Kidney tubule cell (primary cell): ENCODE data around the gene LINS1.
"Not testable (repeated sequence)": the region's sequence is repeated elsewhere in the genome, so short reads cannot be mapped to it uniquely, and the experiment has no call there.

Experiments used
- DNase-seq: peaks from one replicate; pipeline ENCODE4 v3.0.0-alpha.2; 2018; ENCODE audit warnings: low spot score

Gene LINS1

GRCh38 chr15:100601163-100601562 lies 821 bp downstream of the LINS1 start:
- peak; percentile 14 for DNase-seq

- no peak for DNase-seq
Measured at GRCh38 chr15:100598655-100599054, 3.3 kb downstream of the LINS1 start.

- DNase-seq, result no peak
Measured at GRCh38 chr15:100597862-100598261, 4.1 kb downstream of the LINS1 start.

- peak; percentile 35 for DNase-seq
Measured at GRCh38 chr15:100596792-100597191, 5.2 kb downstream of the LINS1 start.

GRCh38 chr15:100595964-100596363 lies 6.0 kb downstream of the LINS1 start:
- DNase-seq, result no peak

- DNase-seq, result no peak
Measured at GRCh38 chr15:100593431-100593830, 8.6 kb downstream of the LINS1 start.

- no peak for DNase-seq
Measured at GRCh38 chr15:100592898-100593297, 9.1 kb downstream of the LINS1 start.

- no peak for DNase-seq
Measured at GRCh38 chr15:100591835-100592234, 10.1 kb downstream of the LINS1 start.

- DNase-seq, result not testable (repeated sequence)
Measured at GRCh38 chr15:100591163-100591562, 10.8 kb downstream of the LINS1 start.

GRCh38 chr15:100588638-100589242 lies 13.2 kb downstream of the LINS1 start:
- peak; percentile 8 for DNase-seq

- no peak for DNase-seq
Measured at GRCh38 chr15:100580414-100580813, 21.6 kb downstream of the LINS1 start.

- DNase-seq, result no peak
Measured at GRCh38 chr15:100573526-100573925, 28.5 kb downstream of the LINS1 start.

- no peak for DNase-seq
Measured at GRCh38 chr15:100572362-100572983, 29.5 kb downstream of the LINS1 start.

- no peak for DNase-seq
Measured at GRCh38 chr15:100571592-100572167, 30.3 kb downstream of the LINS1 start.

GRCh38 chr15:100570735-100571313 lies 31.2 kb downstream of the LINS1 start:
- DNase-seq, result no peak

GRCh38 chr15:100570275-100570674 lies 31.7 kb downstream of the LINS1 start:
- no peak for DNase-seq

- no peak for DNase-seq
Measured at GRCh38 chr15:100569391-100569790, 32.6 kb downstream of the LINS1 start.

- no peak for DNase-seq
Measured at GRCh38 chr15:100566850-100567628, 34.9 kb downstream of the LINS1 start.

GRCh38 chr15:100565591-100565990 lies 36.4 kb downstream of the LINS1 start:
- no peak for DNase-seq

- DNase-seq, result no peak
Measured at GRCh38 chr15:100560323-100560722, 41.7 kb downstream of the LINS1 start.

- DNase-seq, result no peak
Measured at GRCh38 chr15:100559330-100559729, 42.7 kb downstream of the LINS1 start.

- no peak for DNase-seq
Measured at GRCh38 chr15:100558771-100559254, 43.2 kb downstream of the LINS1 start.
